GM19043 (cell line): ENCODE data around the gene BEND7.
"Not testable (repeated sequence)": the region's sequence is repeated elsewhere in the genome, so short reads cannot be mapped to it uniquely, and the experiment has no call there.

Experiments used
- ATAC-seq: cut with Tn5 transposase; IDR thresholded peaks from one replicate; pipeline ENCODE4 v1.9.1; 2021; ENCODE audit warnings: low read depth; ENCODE audit not compliant: unreplicated experiment

BEND7 gene

DNA sequence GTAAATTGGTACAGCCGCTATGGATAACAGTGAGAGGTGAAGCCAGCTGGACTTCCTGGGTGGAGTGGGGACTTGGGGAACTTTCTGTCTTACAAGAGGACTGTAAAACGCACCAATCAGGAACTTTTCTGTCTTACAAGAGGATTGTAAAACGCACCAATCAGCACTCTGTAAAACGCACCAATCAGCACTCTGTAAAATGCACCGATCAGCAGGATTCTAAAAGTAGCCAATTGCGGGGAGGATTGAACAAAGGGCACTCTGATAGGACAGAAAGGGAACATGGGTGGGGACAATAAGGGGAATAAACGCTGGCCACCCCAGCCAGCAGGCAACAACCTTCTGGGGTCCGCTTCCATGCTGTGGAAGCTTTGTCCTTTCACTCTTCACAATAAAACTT is 100.9 kb downstream of the BEND7 start:
- not testable (repeated sequence) for ATAC-seq

DNA sequence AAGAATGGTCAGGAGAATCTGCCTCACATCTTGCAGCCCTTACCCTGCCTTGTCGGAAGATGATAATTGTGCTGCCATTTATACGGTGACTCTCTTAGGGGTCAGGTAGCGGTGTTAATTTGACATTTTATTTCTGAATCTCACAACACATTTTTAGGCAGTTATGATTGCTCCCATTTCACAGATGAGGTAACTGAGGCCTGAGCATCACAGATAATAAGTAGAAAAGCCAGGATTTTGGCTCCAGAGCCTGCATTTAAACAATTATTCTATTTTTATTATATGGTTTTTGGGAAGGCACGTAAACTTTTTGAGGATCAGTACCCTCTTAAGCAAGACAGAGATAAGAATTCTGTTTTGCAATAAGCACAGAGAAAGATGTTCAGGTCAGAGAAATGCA is 103.4 kb downstream of the BEND7 start:
- ATAC-seq: no peak

DNA sequence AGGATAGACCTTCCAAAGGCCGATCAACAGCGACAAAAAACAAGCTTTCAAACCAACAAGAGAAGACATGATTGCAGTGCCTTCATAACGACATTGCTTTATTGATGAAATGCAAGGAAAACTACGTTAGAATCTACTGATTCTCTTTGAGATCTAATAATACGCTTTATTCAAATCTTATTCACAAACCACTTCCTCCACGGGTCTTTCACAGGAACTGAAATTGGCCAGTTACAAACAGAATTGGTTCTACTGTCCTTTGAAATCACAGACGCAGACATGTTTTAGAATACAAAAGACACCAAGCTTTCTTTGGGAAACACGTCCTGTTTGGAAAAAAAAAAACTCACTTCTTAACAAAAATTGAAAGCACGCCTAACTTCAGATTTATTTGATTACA is 106.0 kb downstream of the BEND7 start:
- no peak for ATAC-seq

DNA sequence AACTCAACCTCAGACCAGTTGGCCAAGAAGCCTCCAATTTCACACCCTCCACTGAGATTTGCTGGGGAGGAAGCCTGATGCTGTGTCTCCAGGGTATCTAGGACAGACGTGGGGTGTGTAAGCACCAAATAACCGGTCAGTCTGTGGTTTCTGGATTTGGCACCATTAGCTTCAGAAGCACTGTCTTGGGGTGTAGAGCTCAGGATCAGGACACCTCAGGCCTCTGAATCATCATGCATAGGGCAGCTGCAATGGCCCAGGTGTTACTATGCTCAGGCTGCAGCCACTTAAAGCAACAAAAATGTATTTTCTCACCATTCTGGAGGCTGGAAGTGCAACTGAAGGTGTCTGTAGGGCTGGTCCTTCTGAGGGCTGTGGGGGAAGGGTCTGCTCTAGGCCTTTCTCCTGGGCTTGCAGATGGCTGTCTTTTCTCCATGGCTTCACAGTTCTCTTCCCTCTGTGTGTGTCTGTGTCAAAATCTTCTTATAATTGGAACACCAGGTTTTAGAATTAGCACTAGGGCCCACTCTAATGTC is 107.4 kb downstream of the BEND7 start:
- no peak for ATAC-seq

DNA sequence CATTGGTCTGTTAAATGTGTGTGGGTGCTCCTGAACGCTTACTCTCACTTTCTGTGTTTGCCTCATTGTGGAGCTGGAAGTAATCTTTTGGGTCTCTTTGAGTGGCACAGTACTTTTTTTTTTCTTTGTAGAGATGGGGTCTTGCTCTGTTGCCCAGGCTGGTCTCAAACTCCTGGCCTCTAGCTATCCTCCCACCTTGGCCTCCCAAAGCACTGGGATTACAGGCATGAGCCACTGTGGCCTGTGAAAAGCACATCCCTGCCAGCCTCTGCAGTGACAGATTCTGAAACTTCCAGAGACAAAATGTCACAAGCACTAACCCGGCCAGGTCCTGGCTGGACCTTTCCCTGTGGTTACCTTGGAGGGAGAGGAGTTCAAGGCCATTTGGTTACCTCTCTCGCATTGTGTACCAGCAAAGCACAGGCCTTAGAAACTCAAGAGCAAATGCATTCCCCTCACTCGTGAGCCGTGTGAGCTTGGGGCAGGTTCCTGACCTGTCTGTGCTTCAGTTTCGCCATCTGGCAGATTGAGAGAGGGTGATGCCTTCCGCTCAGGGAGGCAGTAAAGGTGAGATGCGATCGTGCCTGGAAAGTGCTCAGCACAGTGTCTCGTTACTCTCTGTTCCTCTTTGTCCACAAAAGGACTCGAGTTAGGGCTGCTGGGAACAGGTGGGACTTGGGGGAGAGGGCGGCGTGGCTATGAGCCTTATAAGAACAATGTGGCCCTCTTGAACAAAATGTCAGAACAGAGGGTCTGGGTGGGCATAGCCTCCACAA is 108.1 kb downstream of the BEND7 start:
- no peak for ATAC-seq

DNA sequence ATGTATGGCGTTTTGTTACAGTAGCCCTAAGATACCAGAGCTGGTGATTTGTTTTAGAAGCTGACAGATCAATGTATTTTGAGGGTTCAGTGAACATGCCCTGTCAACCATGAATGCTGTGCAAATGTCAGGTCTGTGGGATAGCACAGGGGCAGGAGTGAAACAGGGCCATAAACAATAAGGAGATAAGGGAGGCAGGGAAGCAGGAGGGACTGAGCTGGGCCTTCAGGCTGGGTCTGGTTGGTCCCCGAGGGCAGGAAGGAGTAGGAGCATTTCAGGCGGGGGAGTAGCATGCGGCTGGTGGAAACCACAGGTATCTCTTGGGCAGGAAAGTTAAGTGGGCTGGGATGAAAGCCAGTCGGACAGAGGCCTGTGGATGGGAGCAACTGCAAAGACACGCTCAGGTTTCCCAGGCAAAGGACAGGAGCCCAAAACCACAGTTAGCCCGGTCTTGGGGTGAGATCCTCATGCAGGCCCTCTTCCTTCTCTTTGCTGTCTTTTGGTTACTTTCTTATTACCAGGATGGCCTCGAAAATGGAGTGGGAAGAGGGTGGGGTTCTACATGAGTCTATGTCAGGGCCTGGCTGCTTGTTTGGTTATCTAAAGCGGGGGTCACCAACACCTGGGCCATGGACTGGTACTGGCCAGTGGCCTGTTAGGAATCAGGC is 111.2 kb downstream of the BEND7 start:
- no peak for ATAC-seq

DNA sequence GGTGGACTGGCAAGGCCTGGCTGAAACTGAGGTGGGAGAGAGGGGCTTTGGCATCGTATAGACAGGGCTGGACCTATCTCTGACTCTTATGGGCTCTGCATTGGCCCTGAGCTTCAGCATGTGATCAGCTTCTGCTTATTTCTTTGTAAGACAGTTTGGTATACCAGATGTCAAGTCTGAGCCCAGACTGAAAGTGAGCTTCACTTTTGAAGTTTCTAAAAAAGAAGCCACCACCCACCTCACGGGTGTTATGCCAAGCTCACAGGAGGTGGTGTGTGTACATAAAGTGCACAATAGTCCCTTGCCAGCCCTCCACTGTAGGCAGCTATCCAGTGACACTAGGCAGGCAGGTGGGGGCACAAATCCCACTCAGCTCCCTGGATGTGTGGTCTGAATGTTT is 112.1 kb downstream of the BEND7 start:
- ATAC-seq: no peak

DNA sequence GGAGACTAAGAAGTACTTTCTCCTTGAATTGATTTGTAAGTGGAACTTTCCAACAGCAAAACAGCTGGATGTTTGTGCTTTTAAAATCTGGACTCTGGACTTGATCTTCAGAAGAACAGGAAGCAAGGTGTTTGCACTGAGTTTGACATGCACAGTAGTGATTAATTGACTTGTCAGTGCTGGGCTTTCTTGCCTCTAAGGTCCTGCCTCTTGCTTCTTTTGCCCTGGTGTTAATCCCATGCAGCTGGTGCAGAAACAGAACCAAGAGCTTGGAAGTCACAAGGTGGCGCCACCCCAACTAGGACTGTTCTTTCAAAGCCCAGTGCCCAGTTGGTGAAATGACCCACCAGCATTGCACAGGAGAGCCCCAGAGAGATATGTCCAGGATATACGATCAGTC is 114.0 kb downstream of the BEND7 start:
- no peak for ATAC-seq

DNA sequence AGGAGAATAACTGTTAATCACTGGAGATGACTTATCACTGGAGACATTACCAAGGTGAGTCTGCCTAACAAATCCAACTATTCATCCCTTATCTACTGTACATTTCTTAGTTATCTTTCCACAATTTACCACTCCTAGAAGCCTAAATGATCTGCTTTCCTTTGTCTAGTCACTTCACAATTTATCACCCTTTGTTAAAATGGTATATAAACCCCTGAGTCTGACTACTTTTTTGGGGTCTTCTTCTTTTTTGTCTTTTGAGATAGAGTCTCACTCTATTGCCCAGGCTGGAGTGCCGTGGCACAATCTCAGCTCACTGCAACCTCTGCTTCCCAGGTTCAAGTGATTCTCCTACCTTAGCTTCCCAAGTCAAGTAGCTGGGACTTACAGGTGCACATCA is 114.7 kb downstream of the BEND7 start:
- no peak for ATAC-seq

DNA sequence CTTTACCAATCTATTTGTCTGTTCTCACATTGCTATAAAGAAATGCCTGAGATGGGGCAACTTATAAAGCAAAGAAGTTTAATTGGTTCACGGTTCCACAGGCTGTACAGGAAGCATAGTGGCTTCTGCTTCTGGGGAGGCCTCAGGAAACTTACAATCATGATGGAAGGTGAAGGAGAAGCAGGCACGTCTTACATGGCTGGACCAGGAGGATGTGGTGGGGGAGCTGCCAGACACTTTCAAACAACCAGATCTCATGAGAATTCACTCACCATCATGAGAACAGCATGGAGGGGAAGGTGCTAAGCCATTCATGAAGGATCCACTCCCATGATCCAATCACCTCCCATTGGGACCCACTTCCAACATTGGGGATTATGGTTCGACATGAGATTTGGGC is 115.9 kb downstream of the BEND7 start:
- no peak for ATAC-seq

DNA sequence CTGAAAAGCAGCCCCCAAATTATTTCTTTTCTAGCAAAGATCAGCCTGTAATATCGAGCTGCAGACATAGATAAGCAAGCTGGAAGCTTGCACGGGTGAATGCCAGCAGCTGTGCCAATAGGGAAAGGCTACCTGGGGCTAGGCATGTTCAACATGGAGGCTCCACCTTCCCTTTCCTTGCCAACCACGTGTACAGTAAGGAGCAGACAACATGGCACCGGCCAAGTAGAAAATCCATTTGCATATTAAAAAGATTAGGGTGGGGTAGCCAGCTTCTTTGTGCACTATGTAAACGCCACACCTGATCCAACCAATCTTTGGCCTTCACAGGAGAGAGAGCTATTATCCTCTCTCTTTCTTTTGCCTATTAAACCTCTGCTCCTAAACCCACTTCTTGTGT is 124.0 kb downstream of the BEND7 start:
- no peak for ATAC-seq

DNA sequence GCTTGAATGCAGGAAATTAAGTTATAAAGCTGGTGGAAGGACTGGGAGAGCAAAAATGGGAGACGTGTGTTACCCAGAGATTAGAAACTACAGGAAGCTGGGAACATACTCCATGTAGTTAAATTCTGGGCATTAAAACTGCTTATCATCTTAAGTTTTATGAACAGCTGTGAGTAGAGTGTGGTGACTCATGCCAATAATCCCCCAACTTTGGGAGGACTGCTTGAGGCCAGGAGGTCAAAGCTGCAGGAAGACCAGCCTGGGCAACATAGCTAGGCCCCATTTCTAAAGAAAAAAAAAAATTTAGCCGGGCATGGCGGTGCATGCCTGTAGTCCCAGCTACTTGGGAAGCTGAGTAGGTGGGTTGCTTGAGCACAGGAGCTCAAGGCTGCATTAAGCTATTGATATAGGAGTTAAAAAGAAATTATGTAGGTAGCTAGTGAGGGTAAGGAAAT is 124.5 kb downstream of the BEND7 start:
- no peak for ATAC-seq

DNA sequence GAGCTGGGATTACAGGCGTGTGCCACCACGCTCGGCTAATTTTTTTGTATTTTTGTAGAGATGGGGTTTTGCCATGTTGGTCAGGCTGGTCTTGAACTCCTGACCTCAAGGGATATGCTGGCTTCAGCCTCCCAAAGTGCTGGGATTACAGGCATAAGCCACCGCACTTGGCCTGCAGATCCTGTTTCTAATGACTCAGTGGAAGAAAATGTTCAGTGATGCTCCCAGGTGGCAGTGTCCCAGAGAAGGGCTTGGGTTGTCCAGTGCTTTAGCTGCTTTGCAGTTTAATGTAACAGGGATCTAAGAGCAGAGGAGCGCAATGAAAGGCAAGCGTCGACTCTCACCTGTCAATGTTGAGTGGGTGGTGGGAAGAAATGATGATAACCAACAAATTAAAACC is 125.4 kb downstream of the BEND7 start:
- not testable (repeated sequence) for ATAC-seq

DNA sequence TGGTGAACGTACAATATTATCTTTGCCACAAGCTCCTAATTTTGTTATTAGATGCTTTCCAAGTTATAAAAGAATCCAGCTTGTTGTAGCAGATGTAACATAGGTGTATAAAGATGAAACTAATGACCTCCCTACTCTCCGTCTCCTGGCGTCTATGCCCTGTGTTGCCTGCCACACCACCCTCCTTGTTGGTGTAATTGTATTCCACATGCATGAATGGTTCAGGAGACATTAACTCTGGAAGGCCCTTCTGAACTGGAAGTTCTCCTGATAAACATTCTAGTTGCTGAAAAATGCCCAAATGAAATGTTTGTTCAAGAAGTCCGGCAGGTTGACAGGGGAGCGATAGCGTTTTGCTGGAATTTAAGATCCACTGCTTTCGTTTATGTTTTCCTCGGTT is 126.8 kb downstream of the BEND7 start:
- no peak for ATAC-seq

DNA sequence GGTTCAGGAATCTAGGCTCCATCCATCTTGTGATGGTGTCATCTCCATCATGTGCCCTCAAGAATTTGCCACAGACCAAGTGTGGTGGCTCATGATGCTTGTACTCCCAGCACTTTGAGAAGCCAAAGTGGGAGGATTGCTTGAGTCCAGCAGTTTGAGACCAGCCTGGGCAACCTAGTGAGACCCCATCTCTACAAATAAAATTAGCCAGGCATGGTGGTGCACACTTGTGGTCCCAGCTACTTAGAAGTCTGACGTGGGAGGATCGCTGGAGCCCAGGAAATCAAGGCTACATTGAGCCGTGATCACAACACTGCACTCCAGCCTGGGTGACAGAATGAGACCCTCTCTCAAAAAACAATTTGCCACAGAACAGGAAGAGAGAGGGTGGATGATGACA is 127.7 kb downstream of the BEND7 start:
- no peak for ATAC-seq

DNA sequence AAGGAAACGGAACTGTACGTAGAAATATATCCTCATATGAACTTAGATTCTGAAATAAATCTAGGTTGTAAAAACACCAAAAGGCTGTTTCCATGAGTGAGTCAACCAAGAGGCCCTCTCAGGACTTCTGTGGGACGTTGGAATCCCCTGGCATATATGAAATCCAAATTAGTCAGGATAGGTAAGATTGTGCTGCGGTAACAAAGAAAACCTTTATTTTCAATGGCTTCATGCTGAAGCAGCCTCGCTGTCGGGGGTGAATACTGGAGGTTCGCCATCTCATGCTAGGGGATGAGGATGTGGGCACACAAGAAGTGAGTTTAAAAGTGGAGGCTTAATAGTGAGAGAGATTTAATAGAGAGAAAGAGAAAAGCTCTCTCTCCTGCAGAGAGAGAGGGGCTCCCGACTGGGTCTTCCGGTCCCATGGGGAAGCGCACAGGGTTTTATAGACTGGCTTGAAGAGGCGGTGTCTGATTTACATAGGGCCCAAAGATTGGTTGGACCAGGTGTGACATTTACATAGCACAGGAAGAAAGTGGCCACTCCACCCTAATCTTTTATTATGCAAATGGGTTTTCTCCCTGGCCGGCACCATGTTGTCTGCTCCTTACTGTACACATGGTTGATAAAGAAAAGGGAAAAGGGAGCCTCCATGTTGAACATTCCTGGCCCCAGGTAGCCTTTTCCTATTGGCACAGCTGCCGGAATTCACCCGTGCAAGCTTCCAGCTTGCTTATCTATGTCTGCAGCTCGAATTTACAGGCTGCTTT is 128.4 kb downstream of the BEND7 start:
- no peak for ATAC-seq

DNA sequence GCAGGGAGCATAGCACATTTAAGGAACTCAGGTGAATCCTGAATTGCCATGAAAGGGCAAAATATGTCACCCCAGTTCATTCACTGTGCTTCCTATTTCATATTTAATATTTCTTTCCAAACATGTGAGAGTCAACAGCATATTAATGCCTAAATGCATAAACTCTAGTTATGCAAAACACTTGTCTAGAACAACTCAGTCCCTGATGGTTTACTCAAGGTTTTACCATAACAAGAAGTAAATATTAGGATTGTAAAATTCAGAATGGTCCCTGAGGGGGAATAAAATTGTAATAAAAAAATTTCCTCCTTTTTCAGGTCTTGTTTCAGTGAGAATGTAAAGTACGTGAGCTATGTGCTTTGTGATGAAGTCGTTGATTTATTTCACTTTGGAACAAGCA is 129.1 kb downstream of the BEND7 start:
- no peak for ATAC-seq

DNA sequence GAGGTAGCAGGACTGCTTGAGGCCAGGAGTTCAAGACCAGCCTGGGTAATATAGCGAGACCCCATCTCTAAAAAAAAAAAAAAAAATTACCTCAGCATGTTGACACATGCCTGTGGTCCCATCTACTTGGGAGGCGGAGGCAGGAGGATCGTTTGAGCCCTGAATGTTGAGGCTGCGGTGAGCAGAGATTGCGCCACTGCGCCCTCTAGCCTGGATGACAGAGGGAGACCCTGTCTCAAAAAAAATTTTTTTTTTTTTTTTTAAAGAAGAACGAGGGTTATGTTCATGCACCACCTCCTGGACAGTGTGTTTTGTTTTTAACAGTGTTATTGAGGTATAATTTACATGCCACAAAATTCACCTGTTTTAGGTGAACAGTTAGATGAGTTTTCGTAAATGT is 129.6 kb downstream of the BEND7 start:
- ATAC-seq: no peak

DNA sequence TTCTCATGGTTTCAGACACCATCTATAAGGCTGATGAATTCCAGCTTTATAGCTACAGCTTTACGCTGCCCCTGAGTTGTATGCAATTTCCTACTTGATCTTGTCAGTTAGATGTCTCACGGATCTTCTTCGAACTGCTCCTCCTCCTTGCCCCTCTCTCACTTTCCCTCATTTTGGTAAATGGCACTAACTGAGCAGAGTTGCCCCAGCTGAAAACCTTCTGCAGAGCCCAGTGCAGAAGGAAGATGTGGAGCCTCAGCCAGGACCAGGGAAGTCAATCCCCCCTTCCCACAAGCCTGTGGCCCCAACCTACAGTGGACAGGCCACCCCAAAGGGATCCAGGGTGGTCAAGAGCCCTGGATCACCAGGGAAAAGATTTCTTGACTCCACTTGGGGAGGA is 131.8 kb downstream of the BEND7 start:
- ATAC-seq: no peak

DNA sequence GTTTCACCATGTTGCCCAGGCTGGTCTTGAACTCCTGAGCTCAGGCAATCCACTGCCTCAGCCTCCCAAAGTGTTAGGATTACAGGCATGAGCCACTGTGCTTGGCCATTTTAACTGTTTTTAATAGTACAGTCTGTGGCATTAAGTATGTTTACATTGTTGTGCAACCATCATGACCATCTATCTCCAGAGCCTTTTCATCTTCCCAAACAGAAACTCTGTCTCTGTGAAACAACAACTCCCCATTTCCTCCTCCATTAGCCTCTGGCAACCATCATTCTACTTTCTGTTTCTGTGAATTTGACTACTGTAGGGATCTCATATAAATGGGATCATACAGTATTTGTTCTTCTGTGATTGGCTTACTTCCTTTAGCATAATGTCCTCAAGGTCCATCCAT is 132.4 kb downstream of the BEND7 start:
- ATAC-seq: no peak

DNA sequence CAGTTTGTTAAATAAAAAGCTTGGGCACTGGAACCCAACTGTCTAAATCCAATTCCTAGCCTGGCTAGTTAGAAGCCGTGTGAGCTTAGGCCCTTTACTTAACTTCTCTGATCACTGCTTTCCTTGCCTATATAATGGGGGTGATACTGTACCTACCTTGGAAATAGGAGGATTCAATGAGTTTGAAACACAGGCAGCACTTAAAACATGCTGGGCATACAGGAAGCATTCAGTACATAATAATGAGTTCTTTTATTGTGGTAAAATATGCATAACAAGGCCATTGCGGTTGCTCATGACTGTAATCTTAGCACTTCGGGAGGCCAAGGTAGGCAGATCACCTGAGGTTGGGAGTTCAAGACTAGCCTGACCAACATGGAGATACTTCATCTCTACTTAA is 133.3 kb downstream of the BEND7 start:
- no peak for ATAC-seq
